ENCODE measurements around the gene SAFB2. TPM values are rescaled to one million over a fixed set of nuclear protein-coding genes. Genes with fewer than 3 reads are reported as not detected.

The SAFB2 gene
- polyA plus RNA-seq, 4 donors, result 38.8 to 83.2 (median 79.3) TPM

GRCh38 chr19:5562280-5562679 is 60.3 kb downstream of the SAFB2 start:
- Histone ChIP-seq H3K4me1 (ENCODE audit: control insufficient read depth in 3 of 3, insufficient read depth in 2 of 3, low read depth in 1 of 3, low read length in 2 of 3) (no peaks in the 10 kb centered on the region), H3K4me3 (ENCODE audit: low read depth in 1 of 3, low read length in 3 of 3) (no peak overlapping the region), H3K27ac (ENCODE audit: low read depth in 1 of 3, low read length in 2 of 3) (no peak overlapping the region), H3K9me3 (ENCODE audit: control insufficient read depth in 2 of 2, insufficient read depth in 1 of 2, low read depth in 1 of 2, low read length in 1 of 2) (peaks cover 0 to 9% of the 10 kb centered on the region in 2 donors), H3K27me3 (ENCODE audit: control insufficient read depth in 3 of 3, insufficient read depth in 3 of 3, low read length in 3 of 3) (peaks cover 0 to 30% (median 22%) of the 10 kb centered on the region in 3 donors), H3K36me3 (ENCODE audit: control insufficient read depth in 3 of 3, insufficient read depth in 2 of 3, low read depth in 1 of 3, low read length in 3 of 3) (no peaks in the 10 kb centered on the region)
- DNase-seq (no peak), FAIRE-seq (no peak)
- 85 to 89% (median 88%) methylated on average over 7 of the region's 7 CpGs for WGBS, 3 donors

GRCh38 chr19:5561559-5561958 is 61.0 kb downstream of the SAFB2 start:
- H3K4me1 ChIP-seq (ENCODE audit: control insufficient read depth in 3 of 3, insufficient read depth in 2 of 3, low read depth in 1 of 3, low read length in 2 of 3), result no peaks in the 10 kb centered on the region
- no peak overlapping the region for H3K27ac ChIP-seq (ENCODE audit: low read depth in 1 of 3, low read length in 2 of 3)
- H3K27me3 ChIP-seq (ENCODE audit: control insufficient read depth in 3 of 3, insufficient read depth in 3 of 3, low read length in 3 of 3), result peaks cover 0 to 23% (median 21%) of the 10 kb centered on the region in 3 donors
- H3K4me3 ChIP-seq (ENCODE audit: low read depth in 1 of 3, low read length in 3 of 3), result no peak overlapping the region
- no peak for DNase-seq
- no peak for FAIRE-seq
- peaks cover 0 to 9% of the 10 kb centered on the region in 2 donors for H3K9me3 ChIP-seq (ENCODE audit: control insufficient read depth in 2 of 2, insufficient read depth in 1 of 2, low read depth in 1 of 2, low read length in 1 of 2)
- WGBS, 3 donors, result 78 to 82% (median 79%) methylated on average over 6 of the region's 6 CpGs
- H3K36me3 ChIP-seq (ENCODE audit: control insufficient read depth in 3 of 3, insufficient read depth in 2 of 3, low read depth in 1 of 3, low read length in 3 of 3), result no peaks in the 10 kb centered on the region

GRCh38 chr19:5560156-5560555 is 62.4 kb downstream of the SAFB2 start:
- Histone ChIP-seq H3K4me1 (ENCODE audit: control insufficient read depth in 3 of 3, insufficient read depth in 2 of 3, low read depth in 1 of 3, low read length in 2 of 3) (no peaks in the 10 kb centered on the region), H3K27me3 (ENCODE audit: control insufficient read depth in 3 of 3, insufficient read depth in 3 of 3, low read length in 3 of 3) (peaks cover 0 to 15% (median 10%) of the 10 kb centered on the region in 3 donors)

GRCh38 chr19:5559804-5560133 is 62.8 kb downstream of the SAFB2 start:
- WGBS, 3 donors, result 24 to 48% (median 35%) methylated on average over 3 of the region's 3 CpGs
- peaks cover 0 to 13% (median 9%) of the 10 kb centered on the region in 3 donors for H3K27me3 ChIP-seq (ENCODE audit: control insufficient read depth in 3 of 3, insufficient read depth in 3 of 3, low read length in 3 of 3)
- FAIRE-seq, result no peak

More at GRCh38 chr19:5560156-5560555, 62.4 kb downstream of the SAFB2 start:
- Histone ChIP-seq H3K27ac (ENCODE audit: low read depth in 1 of 3, low read length in 2 of 3) (no peak overlapping the region), H3K36me3 (ENCODE audit: control insufficient read depth in 3 of 3, insufficient read depth in 2 of 3, low read depth in 1 of 3, low read length in 3 of 3) (no peaks in the 10 kb centered on the region), H3K9me3 (ENCODE audit: control insufficient read depth in 2 of 2, insufficient read depth in 1 of 2, low read depth in 1 of 2, low read length in 1 of 2) (peaks cover 0 to 9% of the 10 kb centered on the region in 2 donors), H3K4me3 (ENCODE audit: low read depth in 1 of 3, low read length in 3 of 3) (no peak overlapping the region)
- 53 to 58% (median 56%) methylated on average over 18 to 19 of the region's 19 CpGs for WGBS, 3 donors
- DNase-seq (no peak), FAIRE-seq (no peak)

GRCh38 chr19:5558101-5558621 is 64.4 kb downstream of the SAFB2 start:
- H3K9me3 ChIP-seq (ENCODE audit: control insufficient read depth in 2 of 2, insufficient read depth in 1 of 2, low read depth in 1 of 2, low read length in 1 of 2), result peaks cover 0 to 9% of the 10 kb centered on the region in 2 donors
- no peaks in the 10 kb centered on the region for H3K36me3 ChIP-seq (ENCODE audit: control insufficient read depth in 3 of 3, insufficient read depth in 2 of 3, low read depth in 1 of 3, low read length in 3 of 3)
- H3K27me3 ChIP-seq (ENCODE audit: control insufficient read depth in 3 of 3, insufficient read depth in 3 of 3, low read length in 3 of 3), result peaks cover 2 to 13% (median 9%) of the 10 kb centered on the region in 3 donors
- no peak overlapping the region for H3K4me3 ChIP-seq (ENCODE audit: low read depth in 1 of 3, low read length in 3 of 3)
- no peaks in the 10 kb centered on the region for H3K4me1 ChIP-seq (ENCODE audit: control insufficient read depth in 3 of 3, insufficient read depth in 2 of 3, low read depth in 1 of 3, low read length in 2 of 3)
- FAIRE-seq (no peak), DNase-seq (no peak)
- no peak overlapping the region for H3K27ac ChIP-seq (ENCODE audit: low read depth in 1 of 3, low read length in 2 of 3)
- 66 to 78% (median 74%) methylated on average over 2 of the region's 2 CpGs for WGBS, 3 donors

More at GRCh38 chr19:5559804-5560133, 62.8 kb downstream of the SAFB2 start:
- DNase-seq, result no peak
- Histone ChIP-seq H3K36me3 (ENCODE audit: control insufficient read depth in 3 of 3, insufficient read depth in 2 of 3, low read depth in 1 of 3, low read length in 3 of 3) (no peaks in the 10 kb centered on the region), H3K9me3 (ENCODE audit: control insufficient read depth in 2 of 2, insufficient read depth in 1 of 2, low read depth in 1 of 2, low read length in 1 of 2) (peaks cover 0 to 9% of the 10 kb centered on the region in 2 donors), H3K4me1 (ENCODE audit: control insufficient read depth in 3 of 3, insufficient read depth in 2 of 3, low read depth in 1 of 3, low read length in 2 of 3) (no peaks in the 10 kb centered on the region), H3K4me3 (ENCODE audit: low read depth in 1 of 3, low read length in 3 of 3) (no peak overlapping the region), H3K27ac (ENCODE audit: low read depth in 1 of 3, low read length in 2 of 3) (no peak overlapping the region)

GRCh38 chr19:5557691-5558090 is 64.9 kb downstream of the SAFB2 start:
- H3K4me3 ChIP-seq (ENCODE audit: low read depth in 1 of 3, low read length in 3 of 3), result no peak overlapping the region

GRCh38 chr19:5554828-5555227 is 67.7 kb downstream of the SAFB2 start:
- DNase-seq, result no peak
- WGBS, 3 donors, result 64 to 85% (median 66%) methylated on average over 5 of the region's 5 CpGs

More at GRCh38 chr19:5557691-5558090, 64.9 kb downstream of the SAFB2 start:
- DNase-seq (no peak), FAIRE-seq (no peak)
- Histone ChIP-seq H3K36me3 (ENCODE audit: control insufficient read depth in 3 of 3, insufficient read depth in 2 of 3, low read depth in 1 of 3, low read length in 3 of 3) (no peaks in the 10 kb centered on the region), H3K27ac (ENCODE audit: low read depth in 1 of 3, low read length in 2 of 3) (no peak overlapping the region), H3K9me3 (ENCODE audit: control insufficient read depth in 2 of 2, insufficient read depth in 1 of 2, low read depth in 1 of 2, low read length in 1 of 2) (peaks cover 0 to 9% of the 10 kb centered on the region in 2 donors), H3K27me3 (ENCODE audit: control insufficient read depth in 3 of 3, insufficient read depth in 3 of 3, low read length in 3 of 3) (peaks cover 2 to 13% (median 9%) of the 10 kb centered on the region in 3 donors), H3K4me1 (ENCODE audit: control insufficient read depth in 3 of 3, insufficient read depth in 2 of 3, low read depth in 1 of 3, low read length in 2 of 3) (no peaks in the 10 kb centered on the region)
- WGBS, 3 donors, result 43 to 45% (median 43%) methylated on average over 13 of the region's 13 CpGs

GRCh38 chr19:5553892-5554291 is 68.7 kb downstream of the SAFB2 start:
- H3K9me3 ChIP-seq (ENCODE audit: control insufficient read depth in 2 of 2, insufficient read depth in 1 of 2, low read depth in 1 of 2, low read length in 1 of 2), result no peaks in the 10 kb centered on the region
- H3K36me3 ChIP-seq (ENCODE audit: control insufficient read depth in 3 of 3, insufficient read depth in 2 of 3, low read depth in 1 of 3, low read length in 3 of 3), result no peaks in the 10 kb centered on the region
- DNase-seq (no peak), FAIRE-seq (no peak)
- H3K27me3 ChIP-seq (ENCODE audit: control insufficient read depth in 3 of 3, insufficient read depth in 3 of 3, low read length in 3 of 3), result peaks cover 0 to 9% (median 2%) of the 10 kb centered on the region in 3 donors
- WGBS, 3 donors, result 63 to 75% (median 73%) methylated on average over 9 of the region's 9 CpGs
- no peak overlapping the region for H3K4me3 ChIP-seq (ENCODE audit: low read depth in 1 of 3, low read length in 3 of 3)
- H3K27ac ChIP-seq (ENCODE audit: low read depth in 1 of 3, low read length in 2 of 3), result no peak overlapping the region
- H3K4me1 ChIP-seq (ENCODE audit: control insufficient read depth in 3 of 3, insufficient read depth in 2 of 3, low read depth in 1 of 3, low read length in 2 of 3), result no peaks in the 10 kb centered on the region

More at GRCh38 chr19:5554828-5555227, 67.7 kb downstream of the SAFB2 start:
- Histone ChIP-seq H3K4me3 (ENCODE audit: low read depth in 1 of 3, low read length in 3 of 3) (no peak overlapping the region), H3K4me1 (ENCODE audit: control insufficient read depth in 3 of 3, insufficient read depth in 2 of 3, low read depth in 1 of 3, low read length in 2 of 3) (no peaks in the 10 kb centered on the region), H3K9me3 (ENCODE audit: control insufficient read depth in 2 of 2, insufficient read depth in 1 of 2, low read depth in 1 of 2, low read length in 1 of 2) (no peaks in the 10 kb centered on the region), H3K27ac (ENCODE audit: low read depth in 1 of 3, low read length in 2 of 3) (no peak overlapping the region), H3K36me3 (ENCODE audit: control insufficient read depth in 3 of 3, insufficient read depth in 2 of 3, low read depth in 1 of 3, low read length in 3 of 3) (no peaks in the 10 kb centered on the region), H3K27me3 (ENCODE audit: control insufficient read depth in 3 of 3, insufficient read depth in 3 of 3, low read length in 3 of 3) (peaks cover 0 to 9% (median 2%) of the 10 kb centered on the region in 3 donors)
- no peak for FAIRE-seq

- Histone ChIP-seq H3K27ac (ENCODE audit: low read depth in 1 of 3, low read length in 2 of 3) (no peak overlapping the region), H3K27me3 (ENCODE audit: control insufficient read depth in 3 of 3, insufficient read depth in 3 of 3, low read length in 3 of 3) (no peaks in the 10 kb centered on the region), H3K4me1 (ENCODE audit: control insufficient read depth in 3 of 3, insufficient read depth in 2 of 3, low read depth in 1 of 3, low read length in 2 of 3) (no peaks in the 10 kb centered on the region), H3K4me3 (ENCODE audit: low read depth in 1 of 3, low read length in 3 of 3) (no peak overlapping the region), H3K36me3 (ENCODE audit: control insufficient read depth in 3 of 3, insufficient read depth in 2 of 3, low read depth in 1 of 3, low read length in 3 of 3) (no peaks in the 10 kb centered on the region), H3K9me3 (ENCODE audit: control insufficient read depth in 2 of 2, insufficient read depth in 1 of 2, low read depth in 1 of 2, low read length in 1 of 2) (no peaks in the 10 kb centered on the region)
- DNase-seq (peak; percentile 25 to 30), FAIRE-seq (no peak)
- WGBS, 3 donors, result 14 to 19% (median 17%) methylated on average over 8 of the region's 8 CpGs
Observed at GRCh38 chr19:5547881-5548280, 74.7 kb downstream of the SAFB2 start.

Measured in small intestine (tissue), 7 donors.